Activated CD4-positive, CD25-positive, alpha-beta regulatory T cell treated with anti-CD3 and anti-CD28 coated beads, Interleukin-2, amount 50 U/mL, for 72 hours (primary cell): ENCODE data around the gene LMNTD1.

Experiments
- DNase-seq: peaks from one replicate; pipeline ENCODE4 v3.0.0; 2021

Gene LMNTD1

DNA sequence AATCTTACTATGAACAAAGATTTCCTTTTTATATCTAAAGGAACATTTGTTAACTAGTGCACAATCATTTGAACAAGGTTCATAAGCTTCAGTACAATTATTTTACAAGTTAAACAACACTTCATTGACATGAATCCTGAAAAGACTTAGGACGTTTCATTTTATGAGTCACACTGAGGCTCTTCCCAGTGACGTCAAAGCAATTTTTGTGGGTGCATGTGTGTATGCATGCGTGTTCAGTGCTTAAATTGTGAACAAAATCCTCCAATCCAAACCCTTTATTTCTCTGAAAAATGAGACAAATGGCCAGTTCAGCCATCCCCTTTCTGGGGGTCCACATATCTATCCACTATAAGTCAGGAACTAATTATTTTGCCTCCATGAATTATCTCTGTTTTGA is 2.9 kb downstream of the LMNTD1 start:
- DNase-seq: no peak

DNA sequence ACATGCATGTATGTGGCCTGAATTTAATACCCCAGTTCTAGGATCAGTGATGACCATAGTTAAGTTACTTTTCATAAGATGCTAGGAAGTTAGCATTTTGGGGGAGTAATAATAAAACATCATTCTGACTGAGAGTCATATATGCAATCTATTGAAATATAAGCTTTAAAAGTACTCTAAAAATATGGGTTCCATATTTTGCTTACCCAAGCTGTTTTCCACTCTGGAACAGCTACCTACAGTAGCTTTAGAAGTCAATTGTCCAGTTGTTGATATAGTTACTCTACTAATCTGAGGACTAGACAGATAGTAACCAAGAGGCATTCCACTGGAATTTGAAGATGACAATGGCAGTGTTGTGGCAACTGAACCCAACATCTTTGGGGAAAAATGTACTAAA is 4.0 kb downstream of the LMNTD1 start:
- DNase-seq: no peak

DNA sequence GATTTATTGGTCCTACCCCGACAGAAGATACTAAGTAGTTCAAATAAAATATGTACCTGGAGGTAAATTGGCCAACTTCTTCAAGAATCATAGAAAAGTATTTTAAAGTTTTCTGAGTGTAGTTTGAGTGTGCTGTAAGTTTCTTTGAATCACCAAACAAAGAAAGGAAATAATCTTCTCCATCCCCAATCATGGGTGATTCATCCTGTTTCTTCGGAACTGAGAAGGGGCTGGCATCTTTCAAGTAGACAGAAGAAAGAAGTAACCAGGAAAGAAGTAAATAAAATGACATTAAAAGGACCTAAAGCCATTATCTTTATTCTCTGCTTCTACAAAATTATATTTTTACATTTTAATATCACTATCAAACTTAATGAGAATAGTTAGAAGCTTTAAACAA is 6.8 kb downstream of the LMNTD1 start:
- DNase-seq: no peak

DNA sequence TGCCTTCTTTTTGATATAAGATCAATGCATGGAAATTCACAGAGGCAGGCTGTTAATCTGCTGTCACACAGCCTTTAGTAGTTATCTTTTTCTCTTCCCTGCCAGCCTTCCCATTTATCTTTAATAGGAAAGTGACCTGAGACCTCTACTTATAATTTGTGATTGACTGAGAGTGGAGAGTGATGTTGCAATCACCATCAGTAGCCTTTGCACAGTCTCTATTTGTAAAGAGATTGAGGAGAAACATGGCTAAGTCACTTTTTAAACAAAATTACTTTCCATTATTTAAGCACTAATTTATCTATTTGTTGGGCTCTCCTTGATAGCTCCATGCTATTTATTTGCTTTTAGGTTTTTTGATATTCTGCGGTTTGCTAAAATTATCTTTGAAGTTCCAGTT is 19.9 kb downstream of the LMNTD1 start:
- no peak for DNase-seq

DNA sequence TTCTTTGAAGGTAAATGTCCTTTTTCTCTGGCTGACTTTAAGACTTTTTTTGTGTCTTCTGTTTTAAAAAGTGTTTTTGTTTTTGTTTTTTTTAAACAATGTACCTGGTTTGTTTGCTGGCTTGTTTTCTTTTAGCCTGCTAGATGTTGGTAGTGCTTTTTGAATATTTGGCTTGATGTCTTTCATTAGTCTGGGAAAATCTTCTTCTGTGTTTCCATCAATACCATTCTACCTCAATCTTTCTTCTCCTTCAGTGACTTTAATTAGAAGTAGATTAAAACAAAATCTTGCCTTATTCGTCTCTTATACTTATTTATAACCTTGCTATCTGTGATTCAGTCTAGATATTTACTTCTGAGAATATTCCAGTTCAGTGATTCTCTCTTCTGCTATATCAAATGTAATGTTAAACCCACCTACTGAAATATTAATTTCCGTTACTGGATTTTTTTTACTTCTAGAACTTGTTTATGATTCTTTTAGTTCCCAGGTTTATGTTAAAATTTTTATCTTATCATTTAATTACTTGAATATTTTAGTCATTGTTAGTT is 21.5 kb downstream of the LMNTD1 start:
- no peak for DNase-seq

DNA sequence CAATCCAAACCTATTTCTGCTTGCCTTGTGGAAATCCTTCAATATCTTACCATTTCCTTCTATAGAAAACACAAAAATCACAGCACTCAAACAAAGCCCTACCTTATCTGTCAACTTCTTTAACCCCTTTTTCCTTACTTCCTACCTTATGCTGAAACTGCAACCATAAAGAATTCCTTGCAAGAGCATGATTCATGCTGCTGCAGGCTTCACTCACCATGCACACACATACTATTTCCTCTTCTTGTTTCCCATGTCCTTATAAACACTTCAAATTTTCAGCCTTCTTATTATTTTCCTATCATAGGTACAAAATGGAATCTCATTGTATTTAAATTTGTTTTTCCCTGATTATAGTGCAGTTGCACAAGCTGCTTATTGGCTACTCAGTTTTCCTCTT is 23.3 kb downstream of the LMNTD1 start:
- DNase-seq: no peak

DNA sequence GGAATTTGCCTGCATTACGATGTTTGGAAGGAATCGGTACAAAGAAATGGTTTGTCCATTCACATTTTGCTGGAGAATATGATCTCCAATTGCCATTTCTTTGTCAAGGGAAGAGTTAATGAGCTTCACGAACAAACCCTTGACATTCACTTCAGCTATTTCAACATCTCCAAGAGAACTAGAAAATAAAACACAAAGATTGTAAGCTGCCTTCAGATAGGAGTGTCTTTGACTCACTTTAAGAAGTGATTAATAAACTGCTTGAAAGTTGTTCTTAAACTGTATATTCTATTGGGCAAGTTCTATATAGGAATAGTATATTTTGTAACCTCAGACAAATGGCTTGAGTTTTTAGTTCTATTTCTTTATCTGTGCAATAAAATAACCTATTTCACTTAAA is 26.3 kb downstream of the LMNTD1 start:
- no peak for DNase-seq

DNA sequence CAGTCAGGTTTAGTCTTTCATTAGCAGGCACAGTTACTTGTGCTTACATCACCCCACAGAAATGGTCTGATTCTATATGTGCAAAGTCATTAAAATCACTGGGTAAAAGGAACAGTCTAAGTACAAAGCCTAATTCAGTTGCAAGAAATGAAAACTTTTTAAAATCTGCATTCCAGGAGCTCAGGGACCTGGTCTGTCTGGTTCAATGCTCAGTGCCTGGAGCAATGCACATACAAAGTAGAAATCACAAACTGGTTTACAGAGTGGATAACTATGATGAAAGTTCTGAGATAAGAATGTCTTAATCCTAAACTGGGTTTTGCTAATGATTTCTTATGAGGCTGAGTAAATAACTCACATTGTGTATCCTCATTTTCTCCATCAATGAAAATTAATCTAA is 28.7 kb downstream of the LMNTD1 start:
- DNase-seq: no peak

DNA sequence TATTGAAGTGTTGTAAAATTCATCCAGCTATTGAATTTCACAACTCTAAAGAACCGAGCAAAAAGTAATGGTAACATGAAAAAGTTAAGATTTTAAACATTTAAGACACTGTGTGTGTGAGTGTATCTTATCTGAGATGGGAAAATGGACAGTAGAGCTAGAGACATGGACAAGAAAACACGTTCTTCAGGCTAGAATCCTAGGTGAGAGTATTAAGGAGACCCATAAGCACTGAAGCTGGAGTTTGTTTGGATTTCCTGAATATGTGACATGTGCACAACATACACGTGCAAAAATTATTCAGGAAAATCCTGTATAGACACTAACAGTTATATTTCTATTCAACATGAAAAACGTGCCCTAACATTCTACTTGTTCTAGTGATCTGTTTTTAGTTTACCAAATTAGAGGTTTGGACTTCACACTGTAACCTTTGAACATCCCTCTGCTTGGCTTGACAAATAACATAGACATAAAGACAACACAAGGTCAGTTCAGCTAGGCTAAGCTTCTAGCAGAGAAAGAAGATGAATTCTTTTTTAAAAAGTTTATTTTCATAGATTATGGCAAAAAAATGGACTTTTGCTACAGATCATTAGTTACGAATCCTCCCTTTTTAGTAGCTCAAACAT is 31.3 kb downstream of the LMNTD1 start:
- no peak for DNase-seq

DNA sequence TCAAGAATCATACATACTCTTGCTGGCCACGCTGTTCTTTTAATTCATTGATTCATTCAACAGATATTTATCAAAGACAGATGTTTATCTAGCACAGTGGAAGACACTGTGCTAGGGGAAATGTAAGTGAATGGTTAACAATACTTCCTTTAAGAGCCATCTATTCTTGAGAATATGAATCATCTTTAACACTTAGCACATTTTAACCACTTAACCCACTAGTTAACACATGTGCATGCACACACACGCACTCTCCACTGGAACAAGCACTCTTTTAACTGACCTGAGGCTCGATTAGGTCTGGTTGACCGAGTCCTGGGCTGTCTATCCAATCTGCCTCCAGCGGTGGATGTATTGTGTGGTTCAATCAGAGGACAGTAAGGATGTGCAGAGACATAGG is 34.6 kb downstream of the LMNTD1 start:
- no peak for DNase-seq

DNA sequence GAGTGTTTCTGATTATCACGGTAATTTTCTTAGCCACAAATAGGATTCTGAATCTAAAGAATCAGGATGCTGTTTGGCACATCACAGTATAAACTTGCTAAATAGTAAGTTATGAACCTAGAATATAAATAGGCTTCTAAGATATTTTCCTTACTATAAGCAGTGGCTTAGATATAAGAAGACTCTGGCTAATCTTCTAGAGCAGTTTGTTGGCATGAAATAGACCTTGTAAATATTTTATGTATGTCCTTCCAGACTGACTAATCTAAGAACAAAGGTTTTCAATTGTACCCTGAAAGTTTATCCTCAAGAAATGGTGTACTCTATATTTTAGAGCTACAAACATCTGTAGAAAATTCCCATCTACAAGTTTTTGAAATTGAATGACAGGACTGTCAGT is 48.3 kb downstream of the LMNTD1 start:
- no peak for DNase-seq

DNA sequence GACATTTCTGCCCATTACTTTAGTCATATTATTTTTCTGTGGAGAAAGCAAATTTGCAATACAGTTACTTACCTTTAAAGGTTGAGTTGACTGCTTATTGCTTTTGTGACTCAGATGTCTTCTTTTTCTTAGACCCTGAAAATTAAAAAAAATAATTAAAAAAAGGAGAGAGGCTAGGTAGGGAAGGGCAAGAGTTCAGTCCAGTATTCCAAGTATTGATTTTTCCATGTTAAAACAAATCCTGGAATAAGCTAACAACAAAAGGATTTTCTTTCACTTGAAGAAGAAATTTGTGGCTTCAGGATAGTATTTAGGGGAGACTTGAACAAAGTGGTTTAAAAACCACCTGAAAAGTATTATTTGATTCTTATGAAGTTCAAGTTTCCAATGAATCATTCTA is 49.4 kb downstream of the LMNTD1 start:
- no peak for DNase-seq

DNA sequence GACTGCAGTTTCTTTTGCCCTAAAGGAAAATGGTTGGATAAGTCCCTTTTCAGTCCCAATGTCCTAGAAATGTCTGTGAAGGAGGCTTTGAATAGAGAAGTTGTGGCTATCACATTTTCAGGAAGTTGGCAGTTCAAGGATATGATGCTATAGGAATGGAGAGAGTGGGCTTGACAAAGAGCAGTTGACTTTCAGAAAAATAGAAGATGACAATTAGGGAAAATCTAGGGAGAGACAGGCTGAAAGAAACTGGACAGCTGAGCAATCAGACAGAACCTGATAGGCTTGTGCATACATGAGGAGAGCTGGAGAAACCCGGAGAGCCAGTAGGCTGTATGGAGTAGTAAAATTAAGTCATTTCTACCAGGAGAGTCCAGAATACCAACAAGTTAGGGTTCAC is 50.5 kb downstream of the LMNTD1 start:
- DNase-seq: no peak

DNA sequence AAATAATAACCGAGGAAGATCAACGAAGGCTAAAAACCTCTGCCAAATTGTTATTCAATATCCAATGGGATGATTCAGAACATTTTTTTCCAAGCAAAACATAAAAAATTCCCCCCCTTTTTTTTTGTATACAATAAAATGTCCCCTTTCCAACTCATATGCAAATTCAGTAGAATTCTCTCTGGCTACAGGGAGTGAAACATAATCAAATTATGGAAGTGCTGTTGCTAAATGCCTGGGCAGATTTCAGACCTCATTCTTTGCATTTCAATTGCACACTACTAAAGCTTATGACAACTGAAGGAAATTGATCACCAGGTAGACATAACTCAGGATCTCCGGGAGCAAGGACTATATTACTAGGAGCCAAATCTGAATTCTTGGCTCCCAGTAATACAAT is 51.0 kb downstream of the LMNTD1 start:
- DNase-seq: no peak

DNA sequence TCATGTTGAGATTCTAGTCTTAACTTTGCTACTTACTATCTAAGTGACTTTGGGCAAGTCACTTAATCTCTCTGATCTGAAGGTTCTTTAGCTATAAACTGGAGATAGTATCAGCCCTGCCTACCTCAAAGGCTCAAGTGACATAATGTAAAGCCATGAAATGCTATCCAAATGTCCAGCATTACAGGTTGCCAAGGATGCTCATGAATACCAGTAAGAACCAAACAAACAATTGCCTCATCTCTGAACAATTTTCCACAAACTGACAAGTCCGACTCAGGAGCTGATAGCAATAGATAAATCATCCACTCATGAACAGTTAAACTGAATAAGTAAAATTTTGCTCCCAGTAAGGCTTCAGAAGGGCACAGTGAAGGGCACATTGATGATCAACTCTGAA is 51.5 kb downstream of the LMNTD1 start:
- no peak for DNase-seq

DNA sequence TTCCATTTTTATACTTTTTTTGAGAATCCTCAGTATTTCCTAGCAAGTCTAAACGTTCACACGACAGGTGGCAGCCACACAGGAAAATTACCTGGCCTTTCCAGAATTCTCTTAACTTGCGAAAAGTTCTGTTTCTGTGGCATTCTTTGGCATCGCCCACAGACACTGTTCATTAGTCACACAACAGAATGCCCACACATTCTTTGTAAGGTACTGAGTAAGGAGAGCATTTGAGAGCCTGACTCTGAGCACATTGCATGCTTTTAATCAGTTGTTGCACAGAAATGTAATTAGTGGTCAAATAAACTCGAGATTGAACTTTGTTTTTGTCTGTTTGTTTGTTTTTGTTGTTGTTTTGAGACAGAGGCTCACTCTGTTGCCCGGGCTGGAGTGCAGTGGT is 52.4 kb downstream of the LMNTD1 start:
- DNase-seq: no peak

DNA sequence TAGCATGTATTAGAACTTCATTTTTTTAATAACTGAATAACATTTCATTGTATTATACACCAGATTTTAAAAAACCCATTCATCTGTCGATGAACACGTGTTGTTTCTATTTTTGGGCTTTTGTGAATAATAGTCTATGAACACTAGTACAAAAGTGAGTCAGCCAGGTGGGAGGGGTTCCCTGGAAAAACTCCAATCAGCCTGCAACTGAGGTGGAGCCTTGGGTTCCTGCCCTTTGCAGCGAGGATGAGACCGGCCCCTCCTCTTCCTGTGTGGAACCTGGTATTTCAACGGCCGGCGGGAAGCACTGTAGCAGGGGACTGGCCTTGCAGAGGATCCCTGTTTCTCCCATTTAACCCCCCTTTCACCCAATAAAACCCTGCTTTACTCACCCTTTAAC is 56.1 kb downstream of the LMNTD1 start:
- no peak for DNase-seq

DNA sequence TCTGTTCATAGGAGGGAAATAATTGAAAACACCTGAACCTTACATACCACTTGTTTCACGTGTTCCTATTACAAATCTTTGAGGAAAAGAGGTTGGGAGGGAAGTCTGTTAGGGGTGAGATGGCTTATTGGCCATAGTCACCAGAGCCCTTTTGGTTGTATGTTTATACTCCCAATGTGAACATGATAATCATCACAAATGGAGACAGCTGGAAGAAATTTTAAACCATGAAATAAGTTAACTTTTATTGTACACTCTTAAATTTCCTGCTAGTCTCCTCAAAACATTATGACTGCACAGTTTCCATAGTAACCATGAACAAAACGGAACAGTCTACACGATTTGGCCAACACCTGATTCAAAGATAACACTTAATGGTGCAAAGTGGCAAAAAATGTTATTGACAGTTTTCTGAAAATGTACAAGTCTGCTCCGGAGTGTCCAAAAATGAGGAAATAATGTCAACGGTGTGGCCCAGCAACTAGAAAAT is 56.9 kb downstream of the LMNTD1 start:
- no peak for DNase-seq

DNA sequence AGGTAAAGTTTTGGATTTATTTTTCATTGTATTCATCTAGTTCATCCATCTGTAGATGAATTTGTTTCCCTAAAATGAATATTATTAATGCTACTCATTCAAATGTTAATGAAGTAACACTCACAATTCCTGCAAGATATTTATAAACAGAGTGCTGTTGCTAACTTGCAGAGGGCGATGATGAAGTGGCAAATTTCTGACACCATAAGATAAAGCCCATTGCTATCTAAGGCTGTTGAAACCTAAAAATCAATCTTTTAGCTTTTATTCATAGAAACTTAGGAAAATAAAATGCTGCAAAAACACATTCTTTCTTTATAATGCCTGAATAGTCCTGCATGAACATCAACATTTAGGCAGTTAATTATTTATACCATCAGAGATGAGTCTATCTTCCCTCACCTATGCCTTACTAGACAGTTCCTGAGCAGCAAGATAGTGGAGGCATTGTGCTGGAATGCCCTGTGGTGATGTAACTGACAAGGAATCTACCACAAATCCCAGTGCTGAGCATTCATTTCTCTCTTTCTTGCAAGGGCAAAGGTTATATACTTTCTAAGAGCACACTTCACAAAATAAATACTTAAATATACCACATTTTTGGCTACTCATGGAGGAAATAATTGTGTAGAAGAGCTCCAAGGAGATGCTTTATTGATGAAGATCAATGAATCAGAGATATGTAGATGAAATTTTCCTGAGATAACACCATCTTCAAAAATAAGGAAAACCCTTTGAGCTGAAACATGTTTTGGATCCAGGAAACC is 57.6 kb downstream of the LMNTD1 start:
- no peak for DNase-seq

DNA sequence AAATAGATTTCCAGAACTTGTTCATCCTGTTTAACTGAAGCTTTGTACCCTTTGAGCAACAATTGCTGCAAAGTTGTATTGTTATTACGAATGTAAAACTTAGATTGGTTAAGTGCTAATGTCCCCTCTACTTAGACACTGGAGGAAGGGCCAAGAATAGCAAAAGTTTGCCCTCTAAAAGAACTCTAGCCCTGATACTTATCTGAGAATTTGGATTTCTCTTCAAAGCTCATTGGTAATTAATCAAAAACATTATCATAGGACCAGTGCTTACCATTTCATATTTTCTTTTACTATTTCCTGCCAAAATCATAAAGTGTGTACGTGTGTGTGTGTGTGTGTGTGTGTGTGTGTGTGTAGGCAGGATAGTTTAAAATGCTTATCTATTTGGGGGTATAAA is 58.2 kb downstream of the LMNTD1 start:
- DNase-seq: no peak

DNA sequence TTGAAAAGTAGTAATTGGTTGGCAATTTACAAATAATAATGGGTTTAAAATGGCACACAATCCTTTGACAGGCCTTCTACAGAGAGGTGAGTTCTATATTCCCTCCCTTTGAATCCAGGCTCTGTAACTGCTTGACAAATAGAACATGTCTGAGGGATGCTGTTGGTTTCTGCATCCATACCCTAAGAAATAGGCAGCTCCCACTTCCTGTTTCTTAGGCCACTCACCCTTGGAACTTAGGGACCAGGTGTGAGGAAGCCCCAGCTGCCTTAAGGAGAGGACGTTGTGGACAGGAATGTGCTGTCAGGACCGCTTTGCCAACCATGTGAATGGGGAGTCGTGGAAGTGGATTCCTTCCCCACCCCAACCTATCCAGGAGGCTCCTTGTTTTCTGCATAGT is 59.4 kb downstream of the LMNTD1 start:
- DNase-seq: no peak

DNA sequence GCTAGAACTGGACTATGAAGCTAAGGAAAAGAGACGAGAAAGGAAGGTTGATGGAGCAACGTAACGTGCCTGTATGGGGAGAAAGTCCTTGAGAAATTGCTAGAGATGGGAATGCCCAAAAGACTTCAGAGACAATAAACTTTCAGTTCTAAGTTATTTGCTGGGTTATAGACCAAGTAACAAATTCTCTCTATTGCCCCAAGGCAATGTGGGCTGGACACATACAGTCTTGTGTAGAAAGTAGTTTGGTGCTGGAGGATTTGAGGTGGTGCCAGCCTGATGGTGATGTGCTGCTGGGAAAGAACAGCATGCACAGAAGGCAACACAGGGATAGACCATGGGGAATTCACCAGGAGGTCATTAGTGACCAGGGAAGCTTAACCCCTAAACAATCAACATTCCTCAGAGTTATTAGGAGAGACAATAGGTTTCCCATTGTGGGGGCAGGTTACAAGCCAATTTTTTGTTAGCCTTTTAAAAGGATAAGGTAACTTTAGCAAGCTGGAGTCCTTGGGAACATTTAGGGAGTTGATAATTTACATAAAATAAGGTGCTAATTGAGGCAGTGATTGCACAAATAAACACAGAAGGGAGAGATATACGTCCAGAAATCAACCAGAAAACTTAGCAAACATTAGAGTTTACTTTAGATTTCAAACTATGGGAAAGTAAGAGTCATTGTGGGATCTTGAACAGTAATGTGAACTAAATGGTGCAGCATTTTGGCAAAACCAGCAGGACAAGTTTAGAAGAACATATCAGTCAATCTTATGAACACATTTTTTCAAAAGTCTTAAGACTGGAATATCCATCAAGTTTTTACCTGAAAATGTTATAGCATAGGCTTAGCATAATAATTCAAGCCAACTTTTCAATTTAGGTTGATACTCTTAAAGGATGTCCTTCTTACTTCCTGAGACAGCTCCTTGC is 61.4 kb downstream of the LMNTD1 start:
- DNase-seq: no peak
